Mammary epithelial cell (primary cell): ENCODE data around the gene HHAT.

ENCODE experiments used
- EZH2 ChIP-seq: IDR thresholded peaks from 2 replicates; pipeline ENCODE4 v1.6.1; 2012; ENCODE audit warnings: low read length, inconsistent platforms, borderline replicate concordance
- TF ChIP-seq, protein P1 (sequence below), 2 donors: IDR thresholded peaks in 1 of 2; conservative IDR thresholded peaks in 1 of 2; 2 replicates each; pipeline ENCODE4 v1.5.1; 2011 to 2012; ENCODE audit warnings: inconsistent platforms in 2 of 2, low read length in 2 of 2, mild to moderate bottlenecking in 2 of 2, control low read depth in 1 of 2, low read depth in 1 of 2; ENCODE audit not compliant: insufficient read depth in 1 of 2; ENCODE audit errors: extremely low read depth in 1 of 2

DNA sequence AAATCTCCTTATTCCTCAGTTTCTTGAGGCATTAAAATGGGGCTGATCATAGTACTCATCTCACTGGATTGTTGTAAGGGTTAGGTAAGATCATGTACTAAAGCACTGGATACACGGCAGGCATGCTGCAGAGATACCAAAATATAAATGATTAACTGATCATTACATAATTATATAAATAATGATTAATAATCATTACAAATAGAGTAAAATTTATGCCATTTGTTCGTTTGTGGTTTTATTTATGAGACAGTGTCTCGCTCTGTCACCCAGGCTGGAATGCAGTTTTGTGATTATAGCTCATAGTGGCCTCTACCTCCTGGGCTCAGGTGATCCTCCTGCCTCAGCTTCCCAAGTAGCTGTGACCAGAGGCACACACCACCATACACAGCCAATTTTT lies 140.7 kb downstream of the HHAT start:
- TF ChIP-seq, protein P1, sequence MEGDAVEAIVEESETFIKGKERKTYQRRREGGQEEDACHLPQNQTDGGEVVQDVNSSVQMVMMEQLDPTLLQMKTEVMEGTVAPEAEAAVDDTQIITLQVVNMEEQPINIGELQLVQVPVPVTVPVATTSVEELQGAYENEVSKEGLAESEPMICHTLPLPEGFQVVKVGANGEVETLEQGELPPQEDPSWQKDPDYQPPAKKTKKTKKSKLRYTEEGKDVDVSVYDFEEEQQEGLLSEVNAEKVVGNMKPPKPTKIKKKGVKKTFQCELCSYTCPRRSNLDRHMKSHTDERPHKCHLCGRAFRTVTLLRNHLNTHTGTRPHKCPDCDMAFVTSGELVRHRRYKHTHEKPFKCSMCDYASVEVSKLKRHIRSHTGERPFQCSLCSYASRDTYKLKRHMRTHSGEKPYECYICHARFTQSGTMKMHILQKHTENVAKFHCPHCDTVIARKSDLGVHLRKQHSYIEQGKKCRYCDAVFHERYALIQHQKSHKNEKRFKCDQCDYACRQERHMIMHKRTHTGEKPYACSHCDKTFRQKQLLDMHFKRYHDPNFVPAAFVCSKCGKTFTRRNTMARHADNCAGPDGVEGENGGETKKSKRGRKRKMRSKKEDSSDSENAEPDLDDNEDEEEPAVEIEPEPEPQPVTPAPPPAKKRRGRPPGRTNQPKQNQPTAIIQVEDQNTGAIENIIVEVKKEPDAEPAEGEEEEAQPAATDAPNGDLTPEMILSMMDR (conservative IDR thresholded peaks at IDR 0.05 in 1 of 2, IDR thresholded peaks at IDR 0.05 in 1 of 2; ENCODE audit: extremely low read depth in 1 of 2, insufficient read depth in 1 of 2, low read depth in 1 of 2, low read length in 2 of 2) = no peak
- no peak for TF ChIP-seq EZH2
